Effector CD8-positive, alpha-beta T cell (primary cell): ENCODE data around the gene HEG1.

ENCODE experiments used
- DNase-seq: peaks from one replicate; lab custom pipeline; 2025; lab: John Stamatoyannopoulos, UW

Gene HEG1

DNA sequence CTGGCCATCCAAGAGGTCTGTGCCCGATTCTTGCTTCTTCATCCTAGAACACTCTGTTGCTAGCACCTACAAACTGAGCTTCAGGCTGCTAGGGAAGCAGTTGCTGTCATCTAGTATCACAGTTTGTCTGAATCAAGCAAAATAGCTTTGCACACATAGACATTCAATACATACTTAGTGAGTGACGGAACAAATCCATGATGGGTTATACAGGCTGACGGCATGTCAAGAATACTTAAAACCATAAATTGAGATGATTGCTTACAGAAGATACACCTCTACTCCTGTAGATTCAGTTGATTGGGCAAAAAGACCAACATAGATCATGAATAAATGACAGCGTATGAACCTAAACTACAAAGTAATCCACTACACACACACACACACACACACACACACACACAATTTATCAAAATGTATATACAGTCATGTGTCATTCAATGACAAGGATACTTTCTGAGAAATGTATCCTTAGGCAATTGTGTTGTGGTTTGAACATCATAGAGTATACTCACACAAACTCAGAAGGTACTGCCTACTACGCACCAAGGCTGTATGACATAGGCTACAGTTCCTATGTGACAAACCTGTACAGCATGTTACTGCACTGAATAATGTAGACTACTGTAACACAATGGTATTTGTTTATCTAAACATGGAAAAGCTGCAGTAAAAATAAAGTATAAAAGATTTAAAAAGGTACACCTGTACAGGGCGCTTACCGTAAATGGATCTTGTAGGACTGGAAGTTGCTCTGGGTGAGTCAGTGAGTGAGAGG lies 14.4 kb upstream of the HEG1 start:
- DNase-seq: no peak

GRCh38 chr3:125069452-125069851 lies 13.7 kb upstream of the HEG1 start:
- DNase-seq: no peak

DNA sequence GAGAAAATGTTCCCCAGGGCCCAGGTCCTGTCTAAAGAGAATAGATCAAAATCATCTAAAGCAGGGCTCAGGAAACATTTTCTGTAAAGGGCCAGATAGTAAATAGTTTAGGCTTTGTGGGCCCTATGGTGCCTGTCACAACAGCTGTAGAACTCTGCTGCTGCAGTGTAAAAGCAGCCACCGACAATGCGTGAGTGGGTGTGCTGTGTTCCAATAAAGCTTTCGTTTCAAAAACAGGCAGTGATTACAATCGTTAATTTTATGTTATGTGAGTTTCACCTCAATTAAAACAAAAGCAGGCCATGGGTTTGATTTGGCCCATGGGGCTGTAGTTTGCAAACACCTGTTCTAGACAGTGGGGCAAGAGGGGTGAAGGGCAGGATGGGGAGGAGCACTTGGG lies 12.5 kb upstream of the HEG1 start:
- DNase-seq: no peak

DNA sequence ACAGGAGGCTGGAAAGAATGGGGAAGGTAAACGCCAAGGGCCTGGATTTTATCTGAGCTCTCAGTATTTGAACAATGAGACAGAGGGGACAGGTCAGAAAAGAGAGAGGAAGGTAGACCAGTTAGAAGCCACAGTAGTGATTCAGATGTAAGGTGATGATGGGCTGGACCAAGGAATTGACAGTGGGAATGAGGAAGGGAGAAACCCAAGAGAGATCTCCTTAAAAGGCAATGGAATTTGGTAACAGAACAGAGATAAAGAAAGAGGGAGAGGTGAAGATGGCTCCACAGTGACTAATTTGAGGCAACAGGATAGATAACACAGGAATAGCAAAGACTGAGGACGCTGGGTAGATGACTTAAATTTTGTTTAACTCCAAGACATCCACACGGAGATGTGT lies 11.4 kb upstream of the HEG1 start:
- DNase-seq: no peak

DNA sequence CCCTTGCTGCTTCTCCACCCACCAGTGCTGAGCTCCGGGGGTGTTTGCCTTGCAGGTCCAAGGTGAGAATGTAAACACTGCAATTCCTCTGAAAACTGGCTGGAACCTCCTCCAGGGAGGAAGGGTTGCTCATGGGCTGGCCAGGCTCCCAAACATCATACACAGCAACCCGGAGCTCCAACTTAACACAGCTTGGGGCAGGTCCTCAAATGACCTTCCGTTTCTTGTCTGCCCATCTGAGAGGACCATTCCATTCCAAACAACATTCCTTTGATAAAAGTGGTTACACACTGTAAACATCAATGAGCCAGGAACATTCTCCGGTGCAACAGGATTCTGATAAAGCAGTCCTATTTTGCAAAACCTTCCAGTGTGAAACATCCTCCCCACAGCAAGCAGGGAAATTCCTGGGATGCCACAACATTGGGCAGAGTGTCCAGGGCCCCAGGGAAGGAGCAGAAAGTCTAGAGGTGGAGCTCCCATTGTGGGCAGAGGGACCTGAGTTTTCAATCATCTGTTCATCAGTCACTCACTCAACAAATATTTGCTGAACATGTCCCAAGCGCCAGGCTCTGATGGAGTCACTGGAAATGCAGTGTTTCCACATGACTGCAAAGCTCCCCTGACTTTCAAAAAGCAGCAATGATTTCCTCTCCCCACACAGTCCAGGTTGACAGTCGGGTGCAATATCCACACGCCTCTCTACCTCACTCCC lies 7.3 kb upstream of the HEG1 start:
- no peak for DNase-seq

- no peak for DNase-seq
Observed at GRCh38 chr3:125061646-125062045, 5.8 kb upstream of the HEG1 start.

GRCh38 chr3:125061170-125061569 lies 5.4 kb upstream of the HEG1 start:
- no peak for DNase-seq

DNA sequence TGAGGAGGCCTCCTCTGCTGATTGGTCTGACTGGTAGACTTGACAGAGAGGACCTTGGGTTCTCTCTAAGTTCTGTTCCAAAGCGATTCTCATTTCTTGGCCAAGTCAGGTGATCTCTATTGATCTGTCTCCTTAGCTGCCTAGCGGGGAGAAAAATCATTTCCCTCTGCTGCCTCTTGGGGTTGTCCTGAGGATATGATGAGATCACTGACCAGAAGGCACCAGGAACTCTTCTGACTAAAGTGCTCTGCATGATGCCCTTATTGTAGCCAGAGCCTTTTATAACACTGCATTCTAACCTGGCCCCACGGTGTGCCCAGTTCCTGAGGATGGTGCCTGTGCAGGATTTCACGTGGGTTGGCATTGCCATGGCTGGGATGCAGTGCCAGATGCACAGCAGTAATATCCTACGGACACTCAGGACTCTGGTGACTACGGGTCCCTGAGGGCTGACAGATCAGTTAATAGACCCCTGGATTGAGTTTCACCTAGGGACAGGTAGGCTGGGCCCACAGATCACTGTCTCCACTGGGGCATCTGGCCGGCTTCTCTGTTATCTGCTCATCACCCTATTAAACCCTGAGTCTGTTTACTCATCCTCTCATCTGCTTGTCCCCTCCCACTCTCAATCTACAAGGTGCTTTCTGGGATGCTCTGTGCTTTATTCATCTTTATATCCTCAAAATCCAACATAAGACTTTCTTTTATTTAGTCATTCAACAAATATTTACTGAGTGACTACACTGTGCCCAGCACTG lies 3.9 kb upstream of the HEG1 start:
- no peak for DNase-seq

DNA sequence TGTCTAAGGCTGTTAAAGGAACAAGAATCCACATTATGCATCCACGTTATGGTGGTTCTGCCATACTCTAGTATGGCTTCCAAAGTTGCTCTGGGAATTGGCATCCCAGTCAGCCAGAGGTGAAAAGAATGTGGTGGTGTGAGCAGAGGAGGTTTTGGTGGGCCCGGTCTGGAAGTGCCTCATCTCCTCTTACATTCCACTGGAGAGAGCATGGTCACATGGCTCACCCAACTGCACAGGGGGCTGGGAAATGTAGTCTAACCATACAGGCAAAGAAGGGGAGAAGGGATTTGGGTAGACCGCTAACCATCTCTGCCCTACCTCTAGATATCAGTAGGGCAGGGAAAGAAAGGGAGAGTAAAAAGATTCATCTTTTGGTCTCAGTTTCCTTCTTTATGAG lies 3.2 kb upstream of the HEG1 start:
- DNase-seq: no peak

GRCh38 chr3:125058529-125058928 lies 2.7 kb upstream of the HEG1 start:
- no peak for DNase-seq

DNA sequence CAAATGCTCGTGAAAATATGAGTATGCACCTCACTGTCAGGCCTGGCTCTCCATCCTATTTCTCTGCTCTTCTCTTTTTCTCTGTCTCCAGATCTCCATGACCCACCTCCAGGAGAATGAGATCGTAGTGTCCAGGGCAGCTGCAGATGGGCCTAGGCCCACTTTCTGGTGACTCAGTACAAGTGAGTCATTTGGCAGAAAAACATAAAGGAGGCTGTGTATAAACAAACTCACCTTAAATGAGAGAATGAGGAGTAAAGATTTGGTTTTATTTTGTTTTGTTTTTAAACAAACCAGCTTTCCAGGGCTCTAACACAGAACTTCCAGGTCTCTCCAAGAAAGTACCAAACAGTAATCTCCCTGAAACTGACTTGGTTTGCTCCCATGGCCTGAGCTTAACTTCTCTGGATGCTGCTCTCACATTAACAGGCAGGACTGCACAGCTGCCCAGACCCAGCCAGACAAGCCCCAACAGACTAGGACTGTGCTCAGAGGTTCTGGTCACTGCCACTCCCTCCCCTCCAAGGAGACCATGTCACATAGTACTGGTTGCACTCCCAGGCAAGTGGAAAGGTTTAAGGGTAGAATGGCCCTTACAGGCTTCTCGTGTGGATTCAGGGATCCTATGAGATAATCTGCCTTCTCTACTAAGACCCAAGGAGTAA lies 1.5 kb upstream of the HEG1 start:
- no peak for DNase-seq

DNA sequence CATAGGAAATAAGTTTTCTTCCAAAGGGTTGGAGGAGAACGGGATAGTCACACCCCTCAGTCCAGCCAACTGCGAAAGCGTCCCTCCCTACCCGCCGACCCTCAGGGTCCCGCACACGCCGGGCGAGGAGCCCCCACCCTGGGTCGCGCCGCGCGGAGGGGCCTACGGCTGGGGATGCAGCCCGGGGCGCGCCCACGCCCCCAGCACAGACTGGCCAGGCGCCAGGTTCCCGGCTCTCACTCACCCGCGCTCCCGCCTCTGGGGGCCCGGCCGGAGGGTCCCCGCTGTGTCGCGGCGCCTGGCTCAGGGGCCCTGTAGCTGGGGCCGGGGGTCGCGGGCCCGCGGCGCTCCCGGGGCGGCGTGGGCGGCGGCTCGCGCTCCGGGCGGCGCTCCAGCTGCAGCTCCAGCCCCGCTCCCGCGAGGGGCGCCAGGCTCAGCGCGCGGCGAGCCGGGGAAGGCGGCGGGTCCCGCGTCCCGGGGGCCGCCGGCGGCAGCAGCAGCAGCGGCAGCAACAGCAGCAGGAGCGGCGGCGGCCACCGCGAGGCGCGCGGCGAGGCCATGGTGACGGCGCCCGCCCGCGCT lies 375 bp downstream of the HEG1 start:
- DNase-seq: no peak

DNA sequence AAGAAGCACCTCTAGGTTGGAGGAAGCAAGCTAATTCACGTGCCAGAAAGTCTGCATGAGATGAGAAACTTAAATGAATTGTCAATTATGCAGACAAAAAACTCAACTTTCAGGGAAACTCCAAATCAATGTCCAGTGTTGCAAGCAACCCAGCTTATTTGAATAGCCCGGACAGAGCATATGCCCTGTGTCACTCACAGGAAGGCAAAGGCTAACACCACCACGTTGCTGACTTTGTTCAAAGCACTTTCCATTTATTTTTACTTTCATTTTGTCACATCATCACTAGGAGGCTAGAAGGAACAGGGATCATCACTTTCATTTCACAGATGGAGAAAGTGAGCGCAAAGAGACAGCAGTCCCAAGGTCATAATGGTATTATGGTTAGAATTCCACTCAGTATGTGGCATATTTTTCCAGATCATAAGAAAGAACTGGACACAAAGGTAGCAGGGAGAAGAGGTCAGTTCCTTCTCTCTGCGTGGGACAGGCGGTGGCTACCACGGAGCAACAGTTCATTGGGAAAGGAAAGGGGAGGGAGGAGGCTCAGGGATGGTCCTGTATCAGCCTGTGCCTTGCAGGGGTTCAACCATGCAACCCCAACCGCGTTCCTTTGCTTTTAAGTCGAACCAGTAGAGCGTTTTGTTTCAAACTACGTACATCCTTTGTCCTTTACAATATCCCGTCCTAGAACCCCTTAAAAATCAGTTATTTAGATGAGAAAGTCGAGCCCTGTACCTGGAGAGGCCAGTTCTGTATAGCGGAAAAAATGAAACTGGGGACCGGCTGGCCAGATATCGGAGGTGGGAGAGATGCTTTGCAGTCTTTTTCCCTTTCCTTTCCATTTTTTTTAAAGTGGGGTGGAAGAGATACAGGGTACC lies 1.1 kb downstream of the HEG1 start:
- DNase-seq: no peak

GRCh38 chr3:125054062-125054448 lies 1.7 kb downstream of the HEG1 start:
- DNase-seq: no peak

- DNase-seq: no peak
Observed at GRCh38 chr3:125053304-125053699, 2.5 kb downstream of the HEG1 start.

DNA sequence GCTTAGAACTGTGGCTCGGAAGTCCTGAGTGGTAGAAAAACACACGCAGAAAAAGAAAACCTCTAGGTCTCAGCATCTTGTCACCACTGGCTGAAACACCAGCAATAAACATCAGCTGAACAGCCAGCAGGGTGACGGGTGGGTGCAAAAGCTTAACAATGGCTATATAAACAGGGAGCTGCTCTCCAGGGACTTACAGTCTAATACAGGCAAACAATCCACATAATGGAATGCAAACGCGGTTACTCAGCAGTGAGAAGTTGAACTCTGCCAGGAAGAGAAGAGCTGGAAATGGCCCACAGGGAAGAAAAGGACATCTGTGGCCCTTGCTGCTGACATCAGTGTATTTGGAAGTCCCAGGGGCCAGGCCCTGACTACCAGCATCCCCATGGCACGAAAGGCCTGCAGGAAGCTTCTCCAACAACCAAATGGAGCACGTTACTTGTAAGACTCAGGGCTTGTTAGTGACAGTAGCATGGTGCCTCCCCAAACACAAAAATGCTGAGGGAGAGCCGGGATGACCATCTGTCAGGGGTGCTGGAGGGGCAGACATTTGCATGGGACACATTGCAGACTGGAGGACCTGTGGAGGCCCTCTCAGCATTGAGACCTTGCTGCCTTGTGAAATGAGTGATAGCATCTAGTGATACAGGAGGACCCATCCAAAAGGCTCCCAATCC lies 3.0 kb downstream of the HEG1 start:
- no peak for DNase-seq

DNA sequence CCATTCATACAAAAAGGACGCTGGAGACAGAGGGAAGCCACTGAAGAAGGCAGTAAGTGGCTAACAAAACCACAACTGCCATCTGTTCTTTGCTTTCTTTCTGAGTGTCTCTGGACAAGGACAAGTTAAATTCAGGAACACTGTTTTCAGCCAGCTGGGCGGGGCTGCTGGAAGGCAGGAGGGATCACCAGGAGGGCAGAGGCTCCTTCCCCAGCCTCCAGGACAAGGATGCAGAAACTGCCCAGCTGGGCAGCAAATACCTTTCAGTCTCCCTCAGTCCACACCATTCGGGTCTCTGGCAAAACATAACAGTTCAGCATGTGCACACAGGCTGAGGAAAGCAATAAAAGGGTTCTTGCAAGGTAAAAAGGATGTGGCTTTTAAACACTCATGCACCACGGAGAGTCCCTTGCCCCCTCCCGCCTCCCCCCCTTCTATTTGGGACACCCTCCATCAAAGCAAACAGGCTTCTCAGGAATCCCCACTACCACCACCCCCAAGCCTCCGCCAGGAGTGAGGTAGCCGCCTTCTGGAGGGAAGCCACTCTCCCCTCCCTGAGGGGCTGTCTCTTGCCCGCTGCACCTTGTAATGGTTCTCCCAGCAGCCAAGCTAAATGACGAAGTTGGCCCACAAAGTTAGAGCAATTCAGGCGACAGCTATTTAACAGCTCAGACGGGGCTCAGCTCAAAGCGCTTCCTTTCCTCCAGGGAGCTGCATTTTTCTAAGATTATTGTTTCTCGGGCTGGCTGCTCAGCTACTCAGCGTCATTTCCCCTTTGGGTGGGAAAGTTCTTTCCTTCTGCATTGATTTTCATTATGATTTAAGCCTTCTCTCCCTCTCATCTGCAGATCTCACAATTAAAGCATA lies 3.8 kb downstream of the HEG1 start:
- peak; percentile 64 for DNase-seq

- no peak for DNase-seq
Observed at GRCh38 chr3:125051205-125051604, 4.6 kb downstream of the HEG1 start.

- DNase-seq: no peak
Observed at GRCh38 chr3:125050488-125051090, 5.2 kb downstream of the HEG1 start.
